Neural cell (in vitro differentiated cells): Measurements from ENCODE around the gene TMBIM1. TPM values are rescaled to one million over a fixed set of nuclear protein-coding genes. Genes with fewer than 3 reads are reported as not detected.

Source experiments
- H2AFZ ChIP-seq: fragments of 200-600, 300-800 bp; sonication (generic), shearing (Covaris generic); 2 replicates; pipeline ENCODE4 v1.6.0; 2014; ENCODE audit warnings: low read depth, mild to moderate bottlenecking, antibody characterized with exemption, low read length, moderate library complexity
- H3F3A ChIP-seq: fragments of 200-600 bp; shearing (Covaris generic); 2 replicates; pipeline ENCODE4 v1.6.1; 2016; ENCODE audit warnings: mild to moderate bottlenecking, moderate library complexity, mixed read lengths, antibody characterized with exemption, low read length; ENCODE audit not compliant: insufficient read depth, poor library complexity, severe bottlenecking
- H3K27ac ChIP-seq: fragments of 200-600, 300-800 bp; sonication (generic), shearing (Covaris generic); 2 replicates; pipeline ENCODE4 v1.5.1; 2014; ENCODE audit warnings: mild to moderate bottlenecking, low read length, moderate library complexity
- H3K27me3 ChIP-seq: fragments of 300-800, 200-600 bp; sonication (generic), shearing (Covaris generic); 2 replicates; pipeline ENCODE4 v1.6.0; 2014; ENCODE audit warnings: mild to moderate bottlenecking, low read depth, low read length, moderate library complexity; ENCODE audit not compliant: insufficient read depth
- H3K36me3 ChIP-seq: fragments of 300-800, 200-600 bp; sonication (generic), shearing (Covaris generic); 2 replicates; pipeline ENCODE4 v1.5.1; 2014; ENCODE audit warnings: mild to moderate bottlenecking, antibody characterized with exemption, low read length, moderate library complexity; ENCODE audit not compliant: insufficient read depth
- H3K4me2 ChIP-seq: fragments of 300-800, 200-600 bp; sonication (generic), shearing (Covaris generic); 2 replicates; pipeline ENCODE4 v1.6.0; 2014; ENCODE audit warnings: mild to moderate bottlenecking, low read length
- H3K4me3 ChIP-seq: fragments of 300-800, 200-600 bp; sonication (generic), shearing (Covaris generic); 2 replicates; pipeline ENCODE4 v1.5.1; 2014; ENCODE audit warnings: mild to moderate bottlenecking, low read length, moderate library complexity
- H3K79me2 ChIP-seq: fragments of 200-600 bp; shearing (Covaris generic); replicated peaks from 2 replicates; pipeline ENCODE4 v1.6.0; 2014; ENCODE audit warnings: mild to moderate bottlenecking, low read length, moderate library complexity; ENCODE audit not compliant: insufficient read depth
- H3K9ac ChIP-seq: fragments of 300-800, 200-600 bp; sonication (generic), shearing (Covaris generic); 2 replicates; pipeline ENCODE4 v1.6.1; 2016; ENCODE audit warnings: mild to moderate bottlenecking, low read length, mixed read lengths
- H3K9me2 ChIP-seq: fragments of 200-600 bp; shearing (Covaris generic); 2 replicates; pipeline ENCODE4 v1.6.1; 2016; ENCODE audit warnings: mild to moderate bottlenecking, low read length, mixed read lengths; ENCODE audit not compliant: insufficient read depth
- H3K9me3 ChIP-seq: fragments of 200-600, 300-800 bp; sonication (generic), shearing (Covaris generic); 2 replicates; pipeline ENCODE4 v1.6.1; 2016; ENCODE audit warnings: mild to moderate bottlenecking, mixed run types, low read length, moderate library complexity, mixed read lengths
- H4K20me1 ChIP-seq: fragments of 200-600 bp; shearing (Covaris generic); 2 replicates; pipeline ENCODE4 v1.6.1; 2016; ENCODE audit warnings: mild to moderate bottlenecking, mixed run types; ENCODE audit not compliant: insufficient read depth
- CTCF ChIP-seq: fragments of 450-650 bp; IDR thresholded peaks from 2 replicates; pipeline ENCODE4 v1.5.1; 2014; ENCODE audit warnings: antibody characterized with exemption, mild to moderate bottlenecking, moderate library complexity; ENCODE audit not compliant: poor library complexity, severe bottlenecking
- EP300 ChIP-seq: fragments of 450-650 bp; conservative IDR thresholded peaks from 2 replicates; pipeline ENCODE4 v1.6.1; 2014; ENCODE audit warnings: antibody characterized with exemption, mild to moderate bottlenecking, moderate library complexity; ENCODE audit not compliant: poor library complexity, severe bottlenecking
- EZH2 ChIP-seq: fragments of 200-600, 300-800 bp; shearing (Covaris generic), sonication (generic); IDR thresholded peaks from 2 replicates; pipeline ENCODE4 v1.6.1; 2014; ENCODE audit warnings: antibody characterized with exemption, low read length, borderline replicate concordance, mild to moderate bottlenecking; ENCODE audit not compliant: insufficient read depth, poor library complexity, severe bottlenecking
- MXI1 ChIP-seq: fragments of 450-650 bp; conservative IDR thresholded peaks from 2 replicates; pipeline ENCODE4 v1.6.1; 2014; ENCODE audit warnings: antibody characterized with exemption, mild to moderate bottlenecking; ENCODE audit not compliant: poor library complexity, severe bottlenecking
- POLR2AphosphoS5 ChIP-seq: IDR thresholded peaks from 2 replicates; pipeline ENCODE4 v1.6.1; 2012
- RAD21 ChIP-seq: fragments of 450-650 bp; conservative IDR thresholded peaks from 2 replicates; pipeline ENCODE4 v1.6.1; 2014; ENCODE audit warnings: antibody characterized with exemption, mild to moderate bottlenecking, moderate library complexity
- REST ChIP-seq: IDR thresholded peaks from 2 replicates; pipeline ENCODE4 v1.6.1; 2012; ENCODE audit warnings: borderline replicate concordance
- SMC3 ChIP-seq: fragments of 450-650 bp; conservative IDR thresholded peaks from 2 replicates; pipeline ENCODE4 v1.6.1; 2014; ENCODE audit warnings: antibody characterized with exemption, mild to moderate bottlenecking, moderate library complexity; ENCODE audit not compliant: poor library complexity
- TAF1 ChIP-seq: IDR thresholded peaks from 2 replicates; pipeline ENCODE4 v1.6.1; 2012; ENCODE audit warnings: low read depth
- polyA plus RNA-seq: library from polyadenylated mRNA; depleted of rRNA; stranded (reverse); fragments of >200 nt; gene quantifications from 2 replicates; pipeline ENCODE4 v1.2.3, GENCODE V29; 2014

Gene TMBIM1
- polyA plus RNA-seq, 1 donor from 2014 or later = not detected

- Histone ChIP-seq H2AFZ (no peak overlapping the region), H3K27me3 (no peaks in the 10 kb centered on the region), H3K4me3 (no peak overlapping the region), H4K20me1 (no peaks in the 10 kb centered on the region), H3K27ac (no peak overlapping the region), H3K9me3 (no peaks in the 10 kb centered on the region), H3F3A (no peaks in the 10 kb centered on the region), H3K9ac (no peak overlapping the region), H3K9me2 (no peaks in the 10 kb centered on the region), H3K36me3 (peaks cover 9% of the 10 kb centered on the region), H3K4me2 (no peak overlapping the region), H3K79me2 (peaks cover 4% of the 10 kb centered on the region)
- TF ChIP-seq EP300 (no peak), TAF1 (no peak), POLR2AphosphoS5 (no peak), EZH2 (no peak), RAD21 (no peak)
Observed at GRCh38 chr2:218229851-218230250, 62.5 kb downstream of the TMBIM1 start.

- Histone ChIP-seq H3K79me2 (peaks cover 7% of the 10 kb centered on the region), H3F3A (no peaks in the 10 kb centered on the region)
Observed at GRCh38 chr2:218229239-218229638, 63.1 kb downstream of the TMBIM1 start.

More at GRCh38 chr2:218229239-218229638, 63.1 kb downstream of the TMBIM1 start:
- no peaks in the 10 kb centered on the region for H3K9me3 ChIP-seq
- no peak overlapping the region for H3K4me2 ChIP-seq
- no peak overlapping the region for H2AFZ ChIP-seq
- peaks cover 3% of the 10 kb centered on the region for H3K36me3 ChIP-seq
- H3K4me3 ChIP-seq = no peak overlapping the region
- no peaks in the 10 kb centered on the region for H4K20me1 ChIP-seq
- no peak for TF ChIP-seq TAF1
- no peak for TF ChIP-seq POLR2AphosphoS5
- TF ChIP-seq SMC3 = no peak
- TF ChIP-seq REST = no peak
- TF ChIP-seq EZH2 = no peak
- TF ChIP-seq EP300 = no peak
- no peak for TF ChIP-seq MXI1
- TF ChIP-seq RAD21 = no peak
- no peak for TF ChIP-seq CTCF
- H3K9me2 ChIP-seq = no peaks in the 10 kb centered on the region
- no peaks in the 10 kb centered on the region for H3K27me3 ChIP-seq
- H3K9ac ChIP-seq = no peak overlapping the region
- H3K27ac ChIP-seq = no peak overlapping the region
